H7 (cell line): Measurements from ENCODE around the gene TUBA3D. TPM values are rescaled to one million over a fixed set of nuclear protein-coding genes. Genes with fewer than 3 reads are reported as not detected.
"Not testable (repeated sequence)": the region's sequence is repeated elsewhere in the genome, so short reads cannot be mapped to it uniquely, and the experiment has no call there.

ENCODE experiments used
- DNase-seq: peaks from one replicate; pipeline ENCODE4 v3.0.0; 2012
- H3K27me3 ChIP-seq: 2 replicates; pipeline ENCODE4 v1.6.0; 2011; ENCODE audit warnings: mild to moderate bottlenecking, low read length; ENCODE audit not compliant: control insufficient read depth, insufficient read depth
- H3K36me3 ChIP-seq: replicated peaks from 2 replicates; pipeline ENCODE4 v1.5.1; 2011; ENCODE audit warnings: low read length; ENCODE audit not compliant: control insufficient read depth, insufficient read depth
- H3K4me3 ChIP-seq: 2 replicates; pipeline ENCODE4 v1.5.1; 2011; ENCODE audit warnings: low read depth, mild to moderate bottlenecking, control low read depth, low read length, moderate library complexity; ENCODE audit not compliant: insufficient read depth
- total RNA-seq: library from RNA; depleted of rRNA; stranded (reverse); fragments of >200 nt; shearing (Covaris generic); gene quantifications from 2 replicates; pipeline ENCODE4 v1.2.3, GENCODE V29; 2014

Gene TUBA3D
- total RNA-seq, 1 experiment from 2014 or later: 0.62 TPM

DNA sequence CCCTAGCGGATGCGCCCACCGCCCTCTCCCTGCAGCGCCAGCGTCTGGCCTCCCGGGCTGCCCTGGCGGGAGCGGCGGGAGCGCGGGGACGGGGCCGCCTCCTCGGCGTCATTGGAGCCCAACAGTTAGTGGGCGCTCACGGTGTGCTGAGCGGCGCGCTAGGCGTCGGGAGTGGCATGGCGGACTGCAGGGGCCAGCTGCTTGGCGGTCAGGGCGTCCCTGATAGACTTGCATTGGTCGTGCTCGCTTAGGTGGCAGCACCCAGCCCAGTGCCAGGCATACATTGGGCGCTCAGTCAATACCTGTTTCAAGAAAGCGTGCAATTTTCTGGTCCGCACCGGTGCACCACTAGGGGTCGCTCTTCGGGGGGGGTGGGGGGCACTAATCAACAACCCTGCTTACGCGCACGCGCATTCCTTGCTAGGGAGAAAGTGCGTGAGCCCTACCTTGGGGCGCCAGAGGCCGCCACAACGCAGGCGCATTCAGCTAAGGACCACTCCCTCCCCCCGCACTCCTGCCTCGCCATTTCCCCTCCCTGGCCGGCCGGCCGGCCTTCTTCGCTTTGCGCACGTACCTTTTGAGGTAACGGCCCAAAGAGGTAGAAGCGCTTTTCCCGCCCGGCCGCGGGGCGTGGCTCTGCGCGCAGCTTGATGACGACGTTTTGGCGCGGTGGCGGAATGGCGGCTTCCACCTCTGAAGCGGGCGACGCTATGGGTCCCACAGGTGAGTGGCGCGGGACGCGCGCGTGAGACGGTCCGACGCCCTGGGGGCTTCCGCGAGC, 16.7 kb downstream of the TUBA3D start:
- H3K4me3 ChIP-seq: peak overlapping the region; percentile 86
- no peaks in the 10 kb centered on the region for H3K27me3 ChIP-seq
- DNase-seq: peak; percentile 99
- peaks cover 4% of the 10 kb centered on the region for H3K36me3 ChIP-seq

DNA sequence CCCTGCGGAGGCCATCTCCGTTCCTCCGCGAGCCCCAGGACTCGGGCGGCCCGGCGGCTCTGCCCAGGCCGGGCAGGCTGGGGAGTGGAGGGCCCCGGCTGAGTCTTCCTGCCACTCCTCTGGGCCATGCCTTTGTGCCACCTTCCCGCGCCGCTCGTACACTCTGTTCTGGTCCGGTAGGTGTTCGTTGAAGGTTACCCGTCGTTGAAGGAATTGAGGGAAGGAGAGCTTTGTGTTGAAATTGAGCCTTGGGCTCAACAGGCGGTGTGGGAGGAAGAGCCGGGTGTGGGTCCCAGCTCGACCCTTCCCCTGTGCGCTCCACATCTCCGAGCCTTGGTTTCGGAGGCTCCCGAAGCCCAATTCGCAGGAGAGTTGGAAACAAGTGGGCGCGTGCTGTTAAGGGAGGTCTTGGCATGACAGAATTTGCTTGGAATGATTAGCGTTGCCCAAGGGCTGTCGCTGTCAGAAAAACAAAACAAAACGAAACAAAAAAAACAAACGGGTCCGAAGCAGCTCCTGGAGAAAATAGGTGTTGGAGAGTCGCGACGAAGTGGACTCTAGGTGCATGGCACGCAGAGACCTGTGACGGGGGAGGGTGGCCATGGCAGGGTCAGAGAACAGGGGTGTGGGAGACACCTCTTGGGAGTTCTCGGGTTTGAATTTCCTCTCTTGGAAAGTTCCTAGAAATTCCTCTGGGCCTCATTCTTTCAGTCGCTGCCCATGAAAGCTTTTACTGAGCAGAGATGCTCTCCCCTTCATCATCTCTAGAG, 17.5 kb downstream of the TUBA3D start:
- no peak for DNase-seq

DNA sequence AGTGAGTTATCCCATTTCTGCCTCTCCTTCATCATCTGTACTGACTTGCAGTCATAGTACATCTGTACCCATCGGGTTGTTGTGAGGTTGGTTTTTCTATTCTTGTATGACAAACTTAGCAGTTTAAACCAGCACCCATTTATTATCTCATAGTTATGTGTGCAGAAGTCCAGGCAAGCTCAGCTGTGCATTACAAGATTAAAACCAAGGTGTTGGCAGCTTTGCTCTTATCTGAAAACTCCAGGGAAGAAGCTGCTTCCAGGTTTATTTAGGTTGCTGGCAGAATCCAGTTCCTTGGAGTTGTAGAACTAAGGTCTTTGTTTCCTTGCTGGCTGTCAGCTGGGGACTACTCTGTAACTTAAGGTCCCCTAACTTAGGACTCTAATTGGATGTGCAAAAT, 19.6 kb downstream of the TUBA3D start:
- not testable (repeated sequence) for H3K4me3 ChIP-seq, DNase-seq, H3K27me3 ChIP-seq, H3K36me3 ChIP-seq

More for the DNA sequence above, 17.5 kb downstream of the TUBA3D start:
- H3K4me3 ChIP-seq: peak overlapping the region; percentile 86
- H3K27me3 ChIP-seq: no peaks in the 10 kb centered on the region
- peaks cover 4% of the 10 kb centered on the region for H3K36me3 ChIP-seq

DNA sequence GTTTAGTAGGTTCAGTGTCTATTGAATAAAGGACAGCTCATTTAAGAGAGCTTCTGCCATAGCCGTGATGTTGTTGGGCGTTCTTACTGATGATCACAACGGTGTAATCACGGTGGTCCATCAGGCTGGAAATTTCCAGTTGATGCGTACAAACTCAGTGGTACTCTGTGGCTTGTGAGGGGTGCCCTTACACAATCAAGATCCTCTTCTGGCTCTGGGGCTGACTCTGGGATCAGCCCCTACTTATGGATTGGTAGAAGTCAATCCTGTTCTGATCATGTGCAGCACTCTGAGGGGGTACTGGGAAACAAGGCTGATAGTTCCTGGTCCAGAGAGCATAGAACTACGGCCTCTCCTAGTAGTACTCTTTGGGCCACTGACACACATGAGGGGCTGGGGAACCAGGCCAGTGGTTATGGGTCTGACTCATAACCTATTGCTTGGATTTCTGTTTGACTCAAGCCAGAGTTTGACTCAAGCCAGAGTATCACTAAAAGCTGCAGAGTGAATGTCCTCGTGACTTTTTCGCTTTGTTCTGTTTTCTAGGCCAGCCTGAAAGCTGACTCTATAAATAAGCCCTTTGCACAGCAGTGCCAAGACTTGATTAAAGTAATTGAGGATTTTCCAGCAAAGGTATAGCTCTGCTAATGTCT, 22.5 kb downstream of the TUBA3D start:
- not testable (repeated sequence) for H3K36me3 ChIP-seq, H3K4me3 ChIP-seq, H3K27me3 ChIP-seq, DNase-seq

DNA sequence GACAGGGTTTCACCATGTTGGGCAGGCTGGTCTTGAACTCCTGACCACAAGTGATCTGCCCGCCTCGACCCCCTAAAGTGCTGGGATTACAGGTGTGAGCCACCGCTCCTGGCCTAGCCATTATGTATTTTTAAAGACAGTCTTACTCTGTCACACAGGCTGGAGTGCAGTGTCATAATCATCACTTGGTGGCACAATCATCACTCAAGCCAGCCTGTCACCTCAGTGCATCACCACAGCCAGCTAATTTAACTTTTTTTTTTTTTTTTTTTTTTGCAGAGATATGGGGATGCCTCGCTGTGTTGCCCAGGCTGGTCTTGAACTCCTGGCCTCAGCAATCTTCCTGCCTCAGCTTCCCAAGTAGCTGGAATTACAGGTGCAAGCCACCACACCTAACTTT, 27.7 kb downstream of the TUBA3D start:
- peaks cover 16% of the 10 kb centered on the region for H3K36me3 ChIP-seq
- DNase-seq, H3K4me3 ChIP-seq, H3K27me3 ChIP-seq: not testable (repeated sequence)

DNA sequence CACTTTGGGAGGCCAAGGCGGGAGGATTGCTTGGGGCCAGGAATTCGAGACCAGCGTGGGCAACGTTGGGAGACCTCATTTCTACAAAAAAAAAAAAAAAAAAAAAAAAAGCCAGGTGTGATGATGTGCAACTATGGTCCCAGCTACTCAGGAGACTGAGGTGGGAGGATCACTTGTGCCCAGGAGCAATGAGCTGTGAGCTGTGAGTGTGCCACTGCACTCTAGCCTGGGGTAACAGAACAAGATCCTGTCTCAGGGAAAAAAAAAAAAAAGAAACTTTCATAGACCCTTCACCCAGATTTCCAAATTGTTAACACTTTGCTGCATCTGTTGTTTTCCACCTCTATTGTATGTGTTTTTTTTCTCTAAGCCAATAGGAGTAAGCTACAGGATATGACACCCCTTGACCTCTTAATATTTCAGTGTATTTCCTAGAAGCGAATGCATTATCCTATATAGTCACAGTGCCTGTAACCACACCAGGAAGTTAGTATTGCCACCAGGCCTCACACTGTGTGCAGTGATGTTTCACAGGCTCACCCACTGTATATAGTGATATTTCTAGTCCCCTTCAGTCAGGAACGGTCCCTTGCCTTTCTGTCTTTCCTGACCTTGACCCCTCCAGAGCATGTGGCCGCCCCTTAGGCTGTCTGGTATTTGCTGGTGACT, 28.3 kb downstream of the TUBA3D start:
- not testable (repeated sequence) for H3K4me3 ChIP-seq, H3K27me3 ChIP-seq, DNase-seq
- H3K36me3 ChIP-seq: peaks cover 16% of the 10 kb centered on the region

DNA sequence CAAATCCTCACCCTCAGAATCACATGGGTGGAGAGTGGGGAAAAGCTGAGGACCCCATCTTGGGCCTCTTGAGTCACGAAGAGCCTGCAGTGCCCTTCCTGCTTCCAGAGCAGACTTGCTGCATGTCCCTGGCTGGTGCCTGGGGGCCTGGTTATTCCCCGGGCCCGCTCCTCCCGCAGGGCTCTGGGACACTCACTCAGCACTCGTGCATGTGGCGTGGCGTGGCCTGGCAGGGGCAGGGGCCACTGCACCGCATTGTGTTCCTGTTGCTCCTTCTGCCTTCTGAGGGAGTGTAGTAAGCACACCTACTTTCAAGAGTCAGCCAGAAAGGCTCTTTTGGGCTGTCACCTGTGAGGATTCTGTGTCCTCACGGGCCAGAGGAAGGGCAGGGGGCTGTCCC, 33.7 kb downstream of the TUBA3D start:
- H3K4me3 ChIP-seq: no peak overlapping the region
- H3K36me3 ChIP-seq: peaks cover 14% of the 10 kb centered on the region
- no peak for DNase-seq
- no peaks in the 10 kb centered on the region for H3K27me3 ChIP-seq

DNA sequence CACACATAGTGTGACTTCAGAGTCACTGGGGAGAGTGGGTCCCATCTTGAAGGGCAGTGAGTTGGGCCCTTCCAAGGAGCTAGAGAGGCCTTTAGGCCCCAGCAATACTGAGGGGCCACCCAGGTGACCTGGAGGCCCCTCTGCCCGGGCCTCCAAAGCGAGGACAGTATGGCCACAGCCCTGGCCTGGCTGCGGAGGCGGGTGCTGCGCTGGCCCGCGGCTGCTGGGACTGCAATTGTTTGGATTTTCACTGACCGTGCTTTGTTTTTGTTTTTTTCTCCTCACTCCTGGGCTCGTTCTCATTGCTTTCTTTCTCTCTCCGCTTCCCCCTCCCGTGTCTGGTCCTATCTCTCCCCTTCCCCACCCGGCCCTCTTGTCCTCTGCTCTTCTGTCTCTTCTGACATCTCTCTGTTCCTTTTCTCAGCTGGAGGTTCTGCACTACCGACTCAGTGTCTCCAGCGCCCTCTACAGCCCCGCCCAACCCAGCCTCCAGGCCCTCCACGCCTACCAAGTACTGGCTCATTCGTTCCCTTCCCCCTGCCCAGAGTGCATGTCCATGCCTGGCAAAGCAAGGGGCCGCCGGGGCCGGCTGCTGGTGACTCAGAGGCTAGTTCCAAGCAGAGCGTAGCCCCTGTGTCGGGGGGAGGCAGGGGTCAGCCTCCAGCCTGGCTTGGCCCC, 35.5 kb downstream of the TUBA3D start:
- DNase-seq: peak; percentile 48
- not testable (repeated sequence) for H3K4me3 ChIP-seq, H3K36me3 ChIP-seq, H3K27me3 ChIP-seq

DNA sequence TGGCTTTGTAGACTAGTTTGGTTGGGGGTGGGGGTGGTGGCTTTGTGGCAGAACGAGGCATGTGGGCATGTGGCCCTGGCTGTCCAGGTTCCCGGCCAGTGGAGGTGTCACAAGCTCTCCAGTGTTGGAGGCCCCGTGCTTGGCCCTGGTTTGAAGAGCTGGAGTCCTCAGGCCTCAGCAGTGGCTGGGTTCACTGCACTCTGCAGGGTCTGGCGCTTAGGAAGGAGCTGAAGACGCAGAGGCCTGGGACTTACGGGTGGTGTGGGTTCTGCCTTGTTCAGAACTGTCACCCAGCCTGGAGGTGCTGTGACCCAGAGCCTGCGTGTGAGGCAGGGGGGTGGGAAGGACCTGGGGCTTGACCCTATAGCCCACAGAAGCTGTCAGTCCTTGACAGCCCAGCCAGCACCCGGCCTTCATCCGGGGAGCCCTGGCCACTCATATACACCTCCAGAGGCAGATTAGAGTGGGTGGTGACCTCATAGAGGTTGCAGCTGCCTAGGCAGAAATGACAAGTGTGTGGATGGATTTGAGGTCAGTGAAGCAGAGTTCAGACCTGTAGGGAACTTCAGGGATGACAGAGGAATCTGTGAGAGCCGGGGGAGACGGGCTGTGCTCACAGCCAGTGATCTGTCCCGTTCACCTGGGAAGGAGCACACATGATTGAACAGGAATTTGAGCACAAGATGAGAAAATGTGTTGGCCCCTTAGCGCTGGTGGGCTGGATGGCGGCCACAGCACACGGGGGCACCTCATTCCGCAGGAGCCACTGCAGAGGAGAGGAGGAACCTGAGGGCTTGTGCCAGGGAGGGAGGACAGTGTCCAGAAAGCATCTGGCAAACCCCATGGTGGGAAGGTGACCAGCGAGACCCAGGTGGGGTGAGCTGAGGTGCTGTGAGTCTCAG, 36.3 kb downstream of the TUBA3D start:
- not testable (repeated sequence) for H3K4me3 ChIP-seq, DNase-seq, H3K36me3 ChIP-seq, H3K27me3 ChIP-seq

DNA sequence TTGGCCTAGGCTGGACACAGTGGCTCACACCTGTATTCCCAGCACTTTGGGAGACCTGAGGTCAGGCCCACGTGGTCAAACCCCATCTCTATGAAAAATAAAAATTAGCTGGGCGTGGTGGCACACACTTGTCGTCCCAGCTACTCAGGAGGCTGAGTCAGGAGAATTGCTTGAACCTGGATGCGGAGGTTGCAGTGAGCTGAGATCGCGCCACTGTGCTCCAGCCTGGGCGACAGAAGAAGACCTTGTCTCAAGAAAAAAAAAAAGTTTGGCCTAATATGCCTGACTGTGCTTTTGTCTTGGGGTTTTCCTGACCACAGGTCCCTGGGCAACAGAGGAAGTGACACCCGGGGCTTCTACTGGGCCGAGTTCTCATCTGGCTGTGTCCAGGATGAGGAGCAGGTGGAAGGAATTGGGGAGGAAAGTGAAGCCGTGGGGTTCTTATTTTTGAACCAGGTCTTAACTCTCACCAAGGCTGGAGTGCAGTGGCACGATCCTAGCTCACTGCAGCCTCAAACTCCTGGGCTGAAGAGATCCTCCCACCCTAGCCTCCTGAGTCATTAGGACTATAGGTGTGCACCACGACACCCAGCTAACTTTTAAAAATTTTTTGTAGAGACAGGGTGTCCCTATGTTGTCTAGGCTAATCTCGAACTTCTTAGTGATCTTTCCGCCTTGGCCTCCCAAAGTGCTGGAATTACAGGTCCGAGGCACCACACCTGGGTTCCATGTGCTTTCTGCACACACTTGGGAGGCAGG, 38.7 kb downstream of the TUBA3D start:
- not testable (repeated sequence) for H3K4me3 ChIP-seq, H3K36me3 ChIP-seq, DNase-seq, H3K27me3 ChIP-seq

DNA sequence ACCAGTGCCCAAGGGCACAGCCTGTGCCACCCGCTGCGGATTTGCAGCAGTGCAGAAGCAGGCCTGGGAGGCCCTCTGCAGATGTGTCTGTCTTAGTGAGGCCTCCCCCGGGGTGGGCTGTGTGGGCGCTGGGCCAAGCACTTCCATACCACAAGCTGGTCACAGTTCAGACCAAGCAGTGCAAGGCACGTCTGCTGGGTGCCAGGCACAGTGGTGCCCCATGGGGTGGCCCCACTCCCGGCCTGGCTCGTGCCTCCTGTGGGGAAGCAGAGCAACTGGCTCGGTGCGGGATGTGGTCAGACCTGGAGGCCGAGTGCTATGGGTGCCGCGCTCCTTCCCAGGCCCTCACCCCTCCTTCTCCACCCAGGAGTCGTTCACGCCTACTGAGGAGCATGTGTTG, 39.3 kb downstream of the TUBA3D start:
- not testable (repeated sequence) for H3K36me3 ChIP-seq, DNase-seq, H3K27me3 ChIP-seq

DNA sequence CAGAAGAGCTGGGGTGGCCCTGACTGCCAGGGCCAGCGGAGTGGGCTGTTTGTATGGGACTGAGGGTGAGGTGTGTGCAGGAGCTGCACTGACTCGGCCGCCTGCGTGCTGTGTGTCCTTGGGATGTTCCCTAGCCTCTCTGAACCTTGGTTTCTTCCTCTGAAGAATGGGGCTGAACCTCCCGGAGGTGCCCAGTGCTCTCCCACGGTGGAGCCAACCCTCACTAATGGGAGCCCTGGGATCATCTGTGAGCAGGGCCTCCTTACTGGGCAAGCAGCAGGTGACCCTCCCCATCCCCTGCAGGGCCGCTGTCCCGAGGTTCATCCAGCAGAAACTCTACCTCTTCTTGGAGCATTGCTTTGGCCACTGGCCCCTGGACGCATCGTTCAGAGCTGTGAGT, 40.1 kb downstream of the TUBA3D start:
- Histone ChIP-seq H3K27me3 (no peaks in the 10 kb centered on the region), H3K36me3 (peaks cover 11% of the 10 kb centered on the region), H3K4me3 (no peak overlapping the region)
- DNase-seq: no peak

More for the DNA sequence above, 39.3 kb downstream of the TUBA3D start:
- not testable (repeated sequence) for H3K4me3 ChIP-seq

DNA sequence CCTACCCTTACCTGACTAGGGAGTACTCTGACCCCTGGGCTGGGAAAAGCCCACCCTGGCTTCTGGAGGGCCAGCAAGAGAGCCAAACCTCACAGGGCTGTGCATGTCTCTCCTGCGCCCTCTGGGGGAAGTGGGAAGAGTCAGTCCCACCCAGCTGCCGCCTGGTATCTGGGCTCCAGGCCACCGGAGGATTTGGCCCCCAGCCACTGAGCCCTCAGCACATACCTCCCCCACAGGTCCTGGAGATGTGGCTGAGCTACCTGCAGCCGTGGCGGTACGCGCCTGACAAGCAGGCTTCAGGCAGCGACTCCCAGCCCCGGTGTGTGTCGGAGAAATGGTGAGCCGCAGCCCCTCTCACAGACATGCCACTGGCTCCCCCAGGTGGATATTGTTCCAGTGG, 40.7 kb downstream of the TUBA3D start:
- not testable (repeated sequence) for H3K4me3 ChIP-seq, H3K27me3 ChIP-seq
- H3K36me3 ChIP-seq: peaks cover 11% of the 10 kb centered on the region
- peak; percentile 72 for DNase-seq
